Fibroblast of mammary gland (primary cell): ENCODE measurements around the gene ANKRD1.

ENCODE experiments used
- DNase-seq: peaks from one replicate; pipeline ENCODE4 v3.0.0-alpha.2; 2010; ENCODE audit warnings: low read depth
- H3K4me3 ChIP-seq: 2 replicates; pipeline ENCODE4 v1.5.1; 2011; ENCODE audit warnings: low read depth, mild to moderate bottlenecking, low read length, moderate library complexity; ENCODE audit not compliant: control insufficient read depth
- TF ChIP-seq, protein P1 (sequence below): conservative IDR thresholded peaks from 2 replicates; pipeline ENCODE4 v1.5.1; 2011; ENCODE audit warnings: low read depth, low read length, inconsistent platforms; ENCODE audit not compliant: control insufficient read depth, insufficient read depth

Gene ANKRD1

DNA sequence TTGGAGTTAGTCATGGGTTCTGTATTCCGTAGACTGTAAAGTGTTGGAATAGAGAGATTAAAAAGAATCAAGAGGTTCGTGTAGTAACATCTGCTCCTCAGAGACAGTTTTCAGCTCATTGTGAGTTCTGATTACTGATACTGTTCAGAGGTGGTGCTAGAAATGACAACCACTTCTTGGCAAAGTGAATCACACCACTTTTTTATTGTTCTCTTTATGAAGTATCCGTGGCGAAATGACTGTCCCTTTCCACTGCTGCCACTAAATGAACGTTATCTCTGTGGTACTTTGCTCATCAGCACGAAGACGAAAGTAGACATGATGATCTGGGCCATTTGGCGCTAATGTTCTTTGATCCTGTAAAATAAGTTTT, 48.3 kb downstream of the ANKRD1 start:
- TF ChIP-seq, protein P1, sequence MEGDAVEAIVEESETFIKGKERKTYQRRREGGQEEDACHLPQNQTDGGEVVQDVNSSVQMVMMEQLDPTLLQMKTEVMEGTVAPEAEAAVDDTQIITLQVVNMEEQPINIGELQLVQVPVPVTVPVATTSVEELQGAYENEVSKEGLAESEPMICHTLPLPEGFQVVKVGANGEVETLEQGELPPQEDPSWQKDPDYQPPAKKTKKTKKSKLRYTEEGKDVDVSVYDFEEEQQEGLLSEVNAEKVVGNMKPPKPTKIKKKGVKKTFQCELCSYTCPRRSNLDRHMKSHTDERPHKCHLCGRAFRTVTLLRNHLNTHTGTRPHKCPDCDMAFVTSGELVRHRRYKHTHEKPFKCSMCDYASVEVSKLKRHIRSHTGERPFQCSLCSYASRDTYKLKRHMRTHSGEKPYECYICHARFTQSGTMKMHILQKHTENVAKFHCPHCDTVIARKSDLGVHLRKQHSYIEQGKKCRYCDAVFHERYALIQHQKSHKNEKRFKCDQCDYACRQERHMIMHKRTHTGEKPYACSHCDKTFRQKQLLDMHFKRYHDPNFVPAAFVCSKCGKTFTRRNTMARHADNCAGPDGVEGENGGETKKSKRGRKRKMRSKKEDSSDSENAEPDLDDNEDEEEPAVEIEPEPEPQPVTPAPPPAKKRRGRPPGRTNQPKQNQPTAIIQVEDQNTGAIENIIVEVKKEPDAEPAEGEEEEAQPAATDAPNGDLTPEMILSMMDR: no peak
- no peak for DNase-seq

DNA sequence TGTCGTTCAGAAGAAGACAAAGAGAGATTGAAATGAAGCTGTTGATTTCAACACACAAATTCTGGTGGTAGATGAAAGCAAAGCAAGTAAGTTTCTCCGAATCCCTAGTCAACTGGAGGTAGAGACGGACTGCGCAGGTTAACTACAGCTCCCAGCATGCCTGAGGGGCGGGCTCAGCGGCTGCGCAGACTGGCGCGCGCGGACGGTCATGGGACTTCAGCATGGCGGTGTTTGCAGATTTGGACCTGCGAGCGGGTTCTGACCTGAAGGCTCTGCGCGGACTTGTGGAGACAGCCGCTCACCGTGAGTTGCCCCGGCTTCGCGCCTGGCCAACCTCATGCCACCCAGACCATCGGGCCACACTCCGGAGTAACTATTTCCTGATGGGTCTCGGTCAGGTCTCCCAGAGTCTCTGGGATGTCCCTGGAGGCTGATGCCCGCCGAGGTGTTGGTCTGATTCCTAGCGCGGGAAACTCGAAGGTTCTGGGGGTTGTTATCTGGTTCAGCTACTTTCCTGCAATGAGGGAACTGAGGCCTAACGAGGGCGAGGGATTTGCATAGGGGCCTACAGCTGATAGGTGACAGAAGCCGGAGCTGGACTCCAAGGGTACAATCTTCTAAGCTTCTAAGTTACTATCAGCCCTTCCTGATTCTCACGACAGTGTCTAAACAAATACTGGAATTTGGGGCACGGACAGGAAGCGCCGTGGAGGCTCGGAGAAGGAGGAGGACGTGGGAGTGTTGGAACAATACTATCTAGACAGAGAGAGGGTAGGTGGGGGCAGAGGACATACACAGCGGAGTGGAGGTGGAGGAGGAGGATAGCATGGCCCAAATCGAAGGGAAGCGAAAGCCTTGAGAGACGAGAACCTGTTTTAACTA, 48.9 kb downstream of the ANKRD1 start, which contains the start of gene RPP30:
Gene RPP30 (plus strand): TSS at position 209 of the 882 bp plus-strand sequence. CDS start 13 bp downstream, at position 222.
- DNase-seq: peak; percentile 72
- peak within 1 kb of the TSS; percentile 99 for H3K4me3 ChIP-seq

More for the DNA sequence above, 48.3 kb downstream of the ANKRD1 start:
- H3K4me3 ChIP-seq: peak overlapping the region; percentile 99

DNA sequence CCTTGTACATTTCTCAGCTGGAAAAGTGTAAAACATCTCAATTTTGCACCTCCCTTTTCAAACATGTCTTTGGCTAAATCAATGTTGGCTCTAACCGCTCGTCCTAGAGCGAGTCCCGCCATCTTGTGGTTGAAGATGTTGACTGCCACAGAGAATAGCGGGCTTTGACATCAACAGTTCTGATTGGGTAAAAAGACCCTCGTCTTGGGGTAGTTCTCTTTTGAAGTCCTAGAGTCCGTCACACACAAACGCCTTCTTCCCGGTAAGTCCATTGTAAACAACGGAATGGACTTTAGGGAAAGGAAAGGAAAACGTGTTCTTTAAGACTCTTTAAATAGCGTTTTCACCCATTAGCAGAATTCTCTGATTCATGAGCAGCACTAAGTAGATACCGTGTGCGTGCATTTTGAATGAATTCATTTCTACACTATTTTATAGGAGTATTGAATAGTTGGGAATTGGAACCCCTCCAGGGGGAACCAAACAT, 49.6 kb downstream of the ANKRD1 start:
- peak; percentile 85 for DNase-seq
- TF ChIP-seq, protein P1: peak; percentile 68
- H3K4me3 ChIP-seq: peak overlapping the region; percentile 99

More for the DNA sequence above, 48.9 kb downstream of the ANKRD1 start, which contains the start of gene RPP30:
- TF ChIP-seq, protein P1: no peak

DNA sequence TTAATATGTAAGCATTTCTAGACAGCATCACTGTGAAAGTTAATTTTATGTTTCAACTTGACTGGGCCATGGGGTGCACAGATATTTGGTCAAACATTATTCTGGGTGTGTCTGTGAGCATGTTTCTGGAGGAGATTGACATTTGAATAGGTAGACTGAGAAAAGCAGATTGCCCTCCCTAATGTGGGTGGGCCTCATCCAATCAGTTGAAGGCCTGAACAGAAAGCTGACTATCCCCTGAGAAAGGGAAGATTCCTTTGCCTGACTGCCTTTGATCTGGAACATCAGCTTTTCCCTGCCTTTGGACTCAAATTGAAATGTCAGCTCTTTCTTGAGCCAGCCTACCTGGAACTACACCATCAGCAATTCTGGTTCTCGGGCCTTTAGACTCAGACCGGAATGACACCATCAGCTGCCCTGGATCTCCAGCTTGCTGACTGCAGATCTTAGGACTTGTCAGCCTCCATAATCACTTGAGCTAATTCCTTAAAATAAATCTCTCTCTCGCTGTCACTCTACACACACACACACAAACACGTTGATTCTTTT, 54.8 kb downstream of the ANKRD1 start:
- TF ChIP-seq, protein P1: no peak
- no peak for DNase-seq
- no peak overlapping the region for H3K4me3 ChIP-seq

DNA sequence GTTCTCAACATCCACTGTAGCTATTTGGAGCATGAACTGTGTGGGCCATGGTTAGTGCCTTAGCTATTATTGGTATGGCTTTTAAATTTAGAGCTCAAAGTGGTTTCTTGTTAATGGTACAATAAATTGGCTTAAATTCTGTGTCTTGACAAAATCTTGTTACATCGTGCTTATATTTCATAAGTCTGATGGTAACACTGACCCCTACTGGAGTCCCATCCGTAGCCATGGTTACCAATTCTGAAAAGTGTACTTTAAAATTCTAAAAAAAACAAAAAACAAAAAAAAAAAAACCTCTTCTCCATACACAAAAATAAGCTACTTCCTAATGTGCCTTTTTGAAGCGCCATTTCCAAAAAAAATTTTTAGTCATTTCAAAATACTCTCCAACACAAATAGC, 55.5 kb downstream of the ANKRD1 start:
- peak; percentile 49 for DNase-seq
- no peak overlapping the region for H3K4me3 ChIP-seq
- TF ChIP-seq, protein P1: peak; percentile 40

DNA sequence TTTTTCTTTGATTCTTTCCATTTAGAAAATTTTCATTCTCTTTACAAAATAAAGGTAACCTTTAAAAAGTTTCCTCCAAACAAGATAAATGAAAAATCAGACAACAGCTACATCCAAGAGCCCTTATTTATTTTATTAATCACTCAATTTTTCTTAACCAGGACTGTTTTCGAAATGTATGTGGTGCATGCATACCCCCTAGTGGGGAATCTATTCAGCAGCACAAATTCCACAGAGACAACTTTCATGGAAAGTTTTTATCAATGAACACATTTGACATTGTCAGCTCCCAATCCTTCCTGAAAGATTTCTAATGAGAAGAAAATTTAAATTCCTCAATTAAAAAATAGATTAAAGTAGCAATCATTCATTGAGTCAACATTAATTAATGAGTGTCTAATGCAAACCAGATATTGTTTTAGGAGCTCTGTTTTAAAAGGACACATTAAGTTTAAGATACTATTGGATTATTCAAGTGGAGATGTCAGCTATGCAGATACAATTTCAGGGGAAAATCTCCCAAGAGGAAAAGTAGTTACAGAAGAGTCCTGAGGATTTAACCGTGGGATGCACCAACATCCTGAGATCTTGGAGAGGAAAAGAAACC, 57.9 kb downstream of the ANKRD1 start:
- TF ChIP-seq, protein P1: peak; percentile 86
- no peak overlapping the region for H3K4me3 ChIP-seq
- peak; percentile 66 for DNase-seq
